HL-60 (cell line): Measurements from ENCODE around the gene UFSP1.

ENCODE experiments used
- CTCF ChIP-seq: IDR thresholded peaks from one replicate; pipeline ENCODE4 v1.5.1; 2011; ENCODE audit warnings: low read length, control low read depth, inconsistent platforms; ENCODE audit not compliant: insufficient read depth
- POLR2AphosphoS5 ChIP-seq: IDR thresholded peaks from 2 replicates; pipeline ENCODE4 v1.6.1; 2012; ENCODE audit warnings: low read depth
- SPI1 ChIP-seq: IDR thresholded peaks from 2 replicates; pipeline ENCODE4 v1.6.1; 2012; ENCODE audit warnings: low read depth, mild to moderate bottlenecking, borderline replicate concordance

GRCh38 chr7:100901921-100902332 lies 12.4 kb upstream of the UFSP1 start:
- TF ChIP-seq CTCF: no peak
- no peak for TF ChIP-seq SPI1
- no peak for TF ChIP-seq POLR2AphosphoS5
